Measurements from ENCODE around the gene TPO. TPM values are rescaled to one million over a fixed set of nuclear protein-coding genes. Genes with fewer than 3 reads are reported as not detected.

TPO gene
- total and polyA plus RNA-seq, 4 donors = not detected

GRCh38 chr2:1586923-1587840 lies 173.9 kb downstream of the TPO start:
- 70% methylated on average over 17 of the region's 17 CpGs for WGBS
- no peaks in the 10 kb centered on the region for H3K27me3 ChIP-seq (ENCODE audit: control insufficient read depth in 4 of 4, insufficient read depth in 4 of 4, low read length in 3 of 4)
- peaks cover 0 to 3% (median 0%) of the 10 kb centered on the region in 4 donors for H3K4me1 ChIP-seq (ENCODE audit: control insufficient read depth in 4 of 4, insufficient read depth in 4 of 4, low read length in 3 of 4)
- no peak overlapping the region for H3K27ac ChIP-seq (ENCODE audit: low read depth in 1 of 2, low read length in 2 of 2)
- no peak for DNase-seq (ENCODE audit: low spot score)
- TF ChIP-seq RAD21 (IDR thresholded peaks at IDR 0.05) = no peak
- TF ChIP-seq ZBTB33 (IDR thresholded peaks at IDR 0.05) = no peak
- TF ChIP-seq NR2F2 (IDR thresholded peaks at IDR 0.05) = no peak
- no peak for TF ChIP-seq TAF1 (conservative IDR thresholded peaks at IDR 0.05)
- TF ChIP-seq FOXA2 (IDR thresholded peaks at IDR 0.05) = no peak
- no peak for TF ChIP-seq SP1 (IDR thresholded peaks at IDR 0.05)
- TF ChIP-seq GABPA (IDR thresholded peaks at IDR 0.05 in 1 of 2, conservative IDR thresholded peaks at IDR 0.05 in 1 of 2) = no peak
- no peak for TF ChIP-seq JUND (IDR thresholded peaks at IDR 0.05)
- no peak for TF ChIP-seq RXRA (IDR thresholded peaks at IDR 0.05)
- TF ChIP-seq REST (IDR thresholded peaks at IDR 0.05) = no peak
- TF ChIP-seq HNF4A (conservative IDR thresholded peaks at IDR 0.05) = no peak
- no peak for TF ChIP-seq EGR1 (IDR thresholded peaks at IDR 0.05; ENCODE audit: low read depth in 2 of 2)
- no peak for TF ChIP-seq YY1 (IDR thresholded peaks at IDR 0.05)
- TF ChIP-seq CTCF (IDR thresholded peaks at IDR 0.05; ENCODE audit: low read depth, low read length, missing input control) = no peak
- H3K9ac ChIP-seq (ENCODE audit: low read depth in 1 of 2, low read length in 2 of 2) = no peak overlapping the region
- H3K36me3 ChIP-seq (ENCODE audit: control insufficient read depth in 4 of 4, insufficient read depth in 3 of 4, low read depth in 1 of 4, low read length in 3 of 4) = no peaks in the 10 kb centered on the region
- H3K9me3 ChIP-seq (ENCODE audit: control insufficient read depth in 4 of 4, low read length in 3 of 4) = no peaks in the 10 kb centered on the region
- no peak overlapping the region for H3K4me3 ChIP-seq (ENCODE audit: low read depth in 1 of 3, low read length in 3 of 3)

All from liver (tissue), 9 donors.